Uterus (tissue), 2 donors: Measurements from ENCODE around the gene CALML5.

Experiments
- CTCF ChIP-seq, 4 experiments: fragments of 200-600 bp in 2 of 4; fragments of 450-650 bp in 2 of 4; sonication (generic) in 2 of 4; IDR thresholded peaks; one replicate each; pipeline ENCODE4 v1.5.1; 2016 to 2019; ENCODE audit warnings: antibody characterized with exemption in 4 of 4, mild to moderate bottlenecking in 2 of 4, moderate library complexity in 1 of 4
- POLR2A ChIP-seq, 2 donors: fragments of 450-650 bp; IDR thresholded peaks; one replicate each; pipeline ENCODE4 v1.6.1; 2016; ENCODE audit warnings: antibody characterized with exemption in 2 of 2, mild to moderate bottlenecking in 1 of 2, moderate library complexity in 1 of 2

GRCh38 chr10:5477948-5478693, 21.2 kb downstream of the CALML5 start:
- TF ChIP-seq CTCF (IDR thresholded peaks at IDR 0.05) (no peak), POLR2A (IDR thresholded peaks at IDR 0.05) (no peak)
